ENCODE data around the gene ATOSB.

The ATOSB gene

DNA sequence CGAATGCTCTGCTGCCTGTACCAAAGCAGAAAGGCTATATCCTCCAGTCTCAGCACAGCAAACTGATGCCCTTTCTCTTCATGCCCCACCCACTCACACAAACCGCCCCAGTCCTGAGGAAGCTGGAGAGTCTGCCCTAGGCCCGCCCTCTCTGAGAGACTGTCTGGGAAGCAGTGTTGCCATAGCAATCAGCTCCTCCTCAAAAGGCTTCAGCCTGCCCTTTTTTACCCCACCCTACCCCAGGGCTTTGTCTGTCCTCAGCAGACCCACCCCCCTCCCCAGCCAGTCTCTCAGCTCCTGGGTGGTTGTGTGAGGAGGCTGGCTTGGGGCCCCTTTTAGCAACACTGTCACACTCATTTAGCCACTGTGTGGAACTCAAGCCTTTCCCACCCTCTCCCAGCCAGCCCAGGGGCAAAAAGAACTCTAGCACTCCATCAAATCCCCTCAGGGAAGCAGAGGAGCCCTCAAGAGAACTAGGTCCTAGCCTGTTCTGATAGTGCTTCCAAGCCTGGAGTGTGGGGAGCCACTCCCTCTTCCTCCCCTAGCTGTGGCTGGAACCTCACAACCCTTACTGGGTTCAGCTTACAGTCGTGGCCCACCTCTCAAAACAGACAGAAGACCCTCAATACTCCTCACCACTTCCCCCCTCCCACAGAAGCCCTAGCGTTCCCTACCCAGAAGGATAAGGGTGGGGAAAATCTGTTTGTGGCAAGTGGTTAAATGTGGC is 1.4 kb downstream of the ATOSB start:
- DNase-seq (ENCODE audit: low read depth in 2 of 2) = peak in 1 of 2 donors; percentile 37

GRCh38 chr9:35112257-35113020 is 3.2 kb downstream of the ATOSB start:
- no peak for DNase-seq (ENCODE audit: low read depth in 2 of 2)

- peak; percentile 92 to 93 for DNase-seq (ENCODE audit: low read depth in 2 of 2)
These were observed 4.4 kb downstream of the ATOSB start for GRCh38 chr9:35111001-35111933.

DNA sequence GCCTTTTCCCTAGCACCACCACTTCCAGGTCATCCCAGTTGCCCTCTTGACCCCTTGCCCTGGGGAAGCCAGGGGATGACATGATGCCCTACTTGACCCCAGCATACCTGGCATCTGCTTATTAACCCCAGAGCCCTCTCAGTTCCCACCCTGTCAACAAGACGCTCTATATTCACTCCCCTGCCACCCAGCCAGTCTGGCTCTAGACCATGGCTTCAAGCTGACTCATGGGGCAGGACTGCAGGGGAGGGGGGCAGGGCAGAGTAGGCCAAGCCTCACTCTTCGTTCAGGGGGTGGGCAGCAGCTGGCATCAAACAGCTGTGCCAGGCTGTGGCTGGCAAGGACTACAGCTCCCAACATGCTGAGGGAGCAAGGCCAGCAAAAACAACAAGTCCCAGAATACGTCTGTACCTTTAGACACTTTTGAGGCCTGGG is 5.3 kb downstream of the ATOSB start:
- no peak for DNase-seq (ENCODE audit: low read depth in 2 of 2)

GRCh38 chr9:35108946-35109575 is 6.6 kb downstream of the ATOSB start:
- DNase-seq (ENCODE audit: low read depth in 2 of 2) = no peak

DNA sequence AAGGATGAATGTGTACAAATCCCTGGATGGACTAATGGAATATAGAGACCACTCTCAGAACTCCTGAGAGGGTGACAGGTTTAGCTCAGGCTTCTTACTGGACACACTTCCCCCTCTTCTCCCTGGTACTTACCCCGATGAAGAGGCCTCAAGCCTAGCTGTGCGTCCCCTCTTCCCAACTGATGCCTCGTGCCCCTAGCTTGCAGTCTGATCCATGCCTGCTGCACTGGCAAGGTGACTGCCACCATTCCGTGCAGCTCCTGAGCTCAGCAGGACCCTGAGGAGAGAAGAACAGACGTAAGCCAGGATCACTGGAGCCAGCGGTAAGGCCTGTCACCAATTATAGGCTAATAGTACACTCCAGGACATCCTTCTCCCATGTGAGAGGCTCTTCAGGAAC is 7.2 kb downstream of the ATOSB start:
- no peak for DNase-seq (ENCODE audit: low read depth in 2 of 2)

DNA sequence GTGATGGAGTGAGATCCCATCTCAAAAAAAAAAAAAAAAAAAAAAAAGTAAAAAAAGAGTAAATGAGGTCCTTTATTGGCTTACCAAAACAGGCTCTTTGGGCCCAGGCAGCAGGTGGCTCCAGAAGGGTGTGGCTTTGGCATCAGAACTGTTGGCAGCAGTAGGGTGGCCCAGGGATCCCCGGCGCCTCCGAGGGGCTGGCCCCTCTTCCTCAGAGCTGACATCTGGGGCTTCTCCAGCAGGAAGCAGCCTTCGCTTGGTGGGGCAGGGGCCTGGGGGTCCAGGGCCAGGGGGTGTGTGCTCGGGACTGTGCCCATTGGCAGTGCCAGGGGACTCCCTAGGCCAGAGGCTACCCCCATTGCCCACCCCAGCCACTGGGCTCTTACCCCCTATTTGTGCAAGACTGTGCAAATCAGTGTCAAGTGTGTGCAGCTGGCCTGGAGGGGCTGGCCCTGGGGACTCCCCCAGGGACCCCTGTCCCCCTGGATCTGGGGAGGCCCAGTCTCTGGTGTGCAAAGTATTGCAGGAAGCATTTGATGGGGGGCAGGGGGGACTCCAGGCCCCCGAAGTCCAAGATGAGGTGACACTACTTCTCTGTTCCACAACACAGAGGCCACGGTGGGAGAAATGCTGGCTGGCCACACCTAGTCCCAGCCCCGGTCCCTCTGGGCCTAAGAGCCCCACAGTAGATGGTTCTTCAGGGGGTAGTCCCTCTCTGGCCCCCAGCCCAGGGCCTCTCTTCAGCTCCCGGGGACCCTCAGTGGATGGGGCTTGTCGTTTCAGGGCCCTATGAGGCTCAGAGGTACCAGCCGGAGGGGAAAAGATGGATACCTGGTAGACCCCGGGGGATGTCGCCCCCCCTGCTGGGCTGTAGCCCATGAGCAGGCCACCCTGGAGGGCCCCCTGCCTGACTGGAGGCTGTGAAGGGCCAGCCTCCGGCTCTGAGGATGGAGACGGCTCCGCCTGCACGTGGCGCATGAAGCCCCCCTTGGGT is 8.1 kb downstream of the ATOSB start:
- DNase-seq (ENCODE audit: low read depth in 2 of 2) = no peak

- DNase-seq (ENCODE audit: low read depth in 2 of 2) = no peak
These were observed 9.3 kb downstream of the ATOSB start for GRCh38 chr9:35106343-35106730.

DNA sequence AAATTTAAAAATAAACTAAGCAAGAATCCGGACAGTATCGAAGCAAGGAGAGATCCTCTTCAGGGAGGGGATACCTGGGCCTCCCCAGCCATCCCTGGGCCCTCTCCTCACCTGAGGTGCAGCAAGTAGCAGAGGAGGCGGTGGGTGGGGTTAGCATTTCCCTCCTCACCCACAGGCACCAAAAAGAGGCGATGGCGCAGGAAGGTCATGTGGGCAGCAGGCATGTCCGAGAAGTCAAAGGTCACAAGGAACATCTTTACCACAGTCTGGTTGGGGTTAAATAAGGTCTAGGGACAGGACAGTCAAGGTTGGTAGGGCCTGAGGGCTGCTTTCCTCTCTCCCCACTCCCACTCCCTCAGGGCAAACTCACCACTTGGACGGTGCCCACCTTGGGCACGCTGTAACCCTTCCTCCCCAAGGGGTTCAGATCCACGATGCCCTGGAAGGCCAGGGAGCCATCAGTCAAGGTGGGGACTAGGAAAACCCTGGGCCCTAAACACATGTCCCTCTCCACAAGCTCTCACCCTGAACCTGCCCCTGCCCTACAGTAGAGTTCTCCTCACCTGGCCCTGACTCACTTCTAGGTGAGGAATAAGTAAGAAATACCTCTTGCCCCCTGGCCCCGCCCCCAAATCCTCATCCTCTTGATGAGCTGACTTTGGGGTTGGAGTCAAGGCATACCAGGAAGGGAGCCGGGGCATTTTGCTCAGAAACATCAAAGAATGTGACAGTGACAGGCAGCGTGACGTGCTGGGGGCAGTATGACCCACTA is 9.9 kb downstream of the ATOSB start:
- DNase-seq (ENCODE audit: low read depth in 2 of 2) = no peak

- no peak for DNase-seq (ENCODE audit: low read depth in 2 of 2)
These were observed 10.5 kb downstream of the ATOSB start for GRCh38 chr9:35105126-35105525.

GRCh38 chr9:35104586-35104985 is 11.1 kb downstream of the ATOSB start:
- no peak for DNase-seq (ENCODE audit: low read depth in 2 of 2)

- no peak for DNase-seq (ENCODE audit: low read depth in 2 of 2)
These were observed 11.9 kb downstream of the ATOSB start for GRCh38 chr9:35103660-35104191.

DNA sequence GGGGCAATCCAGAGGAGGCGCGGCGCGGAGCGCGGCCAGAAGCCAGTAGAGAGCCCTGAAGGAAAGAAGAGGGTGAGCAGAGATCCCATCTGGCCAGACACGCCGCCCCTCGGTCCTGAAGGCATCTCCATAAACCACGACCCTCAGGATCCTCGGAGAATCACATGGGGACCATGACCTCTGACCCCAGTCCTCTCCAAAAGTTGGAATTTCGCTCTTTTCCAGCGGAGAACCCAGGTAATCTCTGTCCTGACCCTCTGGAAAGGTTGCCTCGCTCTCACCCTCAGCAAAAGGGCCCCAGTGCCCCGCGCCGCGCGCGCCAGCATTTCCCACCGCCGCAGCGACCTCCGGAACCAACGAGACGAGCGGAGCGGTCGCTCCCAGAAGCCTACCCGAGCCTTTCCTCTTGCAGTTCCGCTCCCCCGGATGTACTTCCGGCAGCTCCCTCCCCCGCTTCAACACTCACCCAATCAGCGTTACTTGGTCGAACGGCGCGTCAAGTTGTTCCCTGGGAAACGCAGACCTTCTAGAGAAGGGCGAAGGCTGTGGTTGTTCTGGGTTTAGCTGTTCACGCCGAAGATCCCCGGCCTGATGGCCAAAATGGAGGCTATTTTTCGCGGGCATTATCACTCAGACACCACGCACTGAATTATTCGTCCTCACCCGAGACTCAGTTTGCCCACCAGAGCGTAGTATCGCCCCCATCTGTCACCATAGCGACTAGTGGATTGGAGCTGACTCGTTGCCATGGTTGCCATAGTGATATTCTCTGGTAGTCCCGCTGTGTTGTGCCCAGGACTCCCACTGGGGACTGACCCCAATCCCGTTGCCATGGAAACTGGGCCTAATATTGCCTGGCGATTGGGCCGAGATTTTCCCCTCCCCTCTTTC is 12.6 kb downstream of the ATOSB start, which contains the start of gene STOML2:
STOML2 (minus strand) TSS at position 363 of the 891 bp plus-strand sequence; CDS start at position 326, 37 bp downstream.
- DNase-seq (ENCODE audit: low read depth in 2 of 2) = peak; percentile 72 to 78

- no peak for DNase-seq (ENCODE audit: low read depth in 2 of 2)
These were observed 13.2 kb downstream of the ATOSB start for GRCh38 chr9:35102465-35102768.

DNA sequence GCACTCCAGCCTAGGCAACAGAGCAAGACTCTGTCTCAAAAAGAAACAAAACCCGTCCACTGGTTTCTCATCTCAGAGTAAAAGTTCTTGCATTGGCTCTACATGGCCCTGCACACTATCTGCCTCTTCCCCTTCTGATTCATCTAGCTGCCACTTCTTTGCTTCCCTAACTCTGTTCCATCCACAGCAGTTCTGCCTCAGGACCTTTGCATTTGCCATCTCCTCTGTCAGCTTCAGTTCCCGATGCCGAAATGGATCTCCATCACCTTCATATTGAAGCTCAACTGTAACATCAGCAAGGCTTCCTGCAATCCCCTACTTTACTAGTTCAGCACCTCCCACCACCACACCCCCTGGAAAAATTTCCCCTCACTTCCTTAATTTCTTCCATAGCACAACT is 18.1 kb downstream of the ATOSB start:
- DNase-seq (ENCODE audit: low read depth in 2 of 2) = no peak

- DNase-seq (ENCODE audit: low read depth in 2 of 2) = peak; percentile 72 to 78
These were observed 19.4 kb downstream of the ATOSB start, which contains the start of gene PIGO for GRCh38 chr9:35096035-35096849. Gene PIGO (minus strand): TSS chr9:35096591. CDS start chr9:35095565, 1,026 bp downstream.

- no peak for DNase-seq (ENCODE audit: low read depth in 2 of 2)
These were observed 24.1 kb downstream of the ATOSB start for GRCh38 chr9:35091536-35091935.
